AG09309 (cell line): ENCODE data around the gene MAP1B.

Experiments used
- DNase-seq: peaks from one replicate; pipeline ENCODE4 v3.0.0-alpha.2; 2010; ENCODE audit warnings: low read depth
- H3K4me3 ChIP-seq: 2 replicates; pipeline ENCODE4 v1.5.1; 2011; ENCODE audit warnings: mild to moderate bottlenecking, low read depth, low read length, moderate library complexity; ENCODE audit not compliant: control insufficient read depth
- CTCF ChIP-seq: IDR thresholded peaks from 2 replicates; pipeline ENCODE4 v1.5.1; 2011; ENCODE audit warnings: mild to moderate bottlenecking, low read depth, low read length, inconsistent platforms; ENCODE audit not compliant: insufficient read depth, control insufficient read depth; ENCODE audit errors: missing control alignments

Gene MAP1B

GRCh38 chr5:72171667-72172066, 64.4 kb downstream of the MAP1B start:
- no peak overlapping the region for H3K4me3 ChIP-seq
- TF ChIP-seq CTCF: no peak
- no peak for DNase-seq

- no peak overlapping the region for H3K4me3 ChIP-seq
- no peak for TF ChIP-seq CTCF
- no peak for DNase-seq
Observed at GRCh38 chr5:72172786-72173185, 65.5 kb downstream of the MAP1B start.

- no peak for DNase-seq
- no peak for TF ChIP-seq CTCF
- H3K4me3 ChIP-seq: no peak overlapping the region
Observed at GRCh38 chr5:72177538-72177937, 70.3 kb downstream of the MAP1B start.

GRCh38 chr5:72179028-72179815, 71.9 kb downstream of the MAP1B start:
- DNase-seq: peak; percentile 71
- peak overlapping the region; percentile 32 for H3K4me3 ChIP-seq
- TF ChIP-seq CTCF: no peak

- TF ChIP-seq CTCF: no peak
- peak overlapping the region; percentile 32 for H3K4me3 ChIP-seq
- DNase-seq: no peak
Observed at GRCh38 chr5:72179816-72180440, 72.7 kb downstream of the MAP1B start.

GRCh38 chr5:72180925-72181324, 73.7 kb downstream of the MAP1B start:
- no peak for DNase-seq
- TF ChIP-seq CTCF: no peak
- H3K4me3 ChIP-seq: peak overlapping the region; percentile 11
